HCT116 (cell line): ENCODE data around the gene HOXB9.

Experiments
- CEBPB ChIP-seq: IDR thresholded peaks from 2 replicates; pipeline ENCODE4 v1.6.1; 2012; ENCODE audit warnings: low read depth
- MAX ChIP-seq: IDR thresholded peaks from 2 replicates; pipeline ENCODE4 v1.6.1; 2012
- POLR2A ChIP-seq: IDR thresholded peaks from 2 replicates; pipeline ENCODE4 v1.7.0; 2011; ENCODE audit warnings: borderline replicate concordance; ENCODE audit not compliant: insufficient read depth, insufficient read length; ENCODE audit errors: extremely low read depth
- RAD21 ChIP-seq: IDR thresholded peaks from 2 replicates; pipeline ENCODE4 v1.6.1; 2012; ENCODE audit warnings: low read depth, mild to moderate bottlenecking
- SIN3A ChIP-seq: IDR thresholded peaks from 2 replicates; pipeline ENCODE4 v1.6.1; 2012; ENCODE audit warnings: low read depth
- ZFX ChIP-seq: fragments of 450-650 bp; IDR thresholded peaks from 2 replicates; pipeline ENCODE4 v1.6.1; 2017
- TF ChIP-seq, protein P1 (sequence below), 3 experiments: fragments of 200-600 bp in 1 of 3; sonication (generic) in 1 of 3; IDR thresholded peaks in 2 of 3; conservative IDR thresholded peaks in 1 of 3; 2 replicates each; pipeline ENCODE4 v1.5.1; 2012 to 2017; ENCODE audit warnings: low read depth in 2 of 3, low read length in 2 of 3, antibody characterized with exemption in 1 of 3, borderline replicate concordance in 1 of 3, control low read depth in 1 of 3, mild to moderate bottlenecking in 1 of 3, mixed read lengths in 1 of 3, mixed run types in 1 of 3, moderate library complexity in 1 of 3; ENCODE audit not compliant: insufficient read depth in 1 of 3

DNA sequence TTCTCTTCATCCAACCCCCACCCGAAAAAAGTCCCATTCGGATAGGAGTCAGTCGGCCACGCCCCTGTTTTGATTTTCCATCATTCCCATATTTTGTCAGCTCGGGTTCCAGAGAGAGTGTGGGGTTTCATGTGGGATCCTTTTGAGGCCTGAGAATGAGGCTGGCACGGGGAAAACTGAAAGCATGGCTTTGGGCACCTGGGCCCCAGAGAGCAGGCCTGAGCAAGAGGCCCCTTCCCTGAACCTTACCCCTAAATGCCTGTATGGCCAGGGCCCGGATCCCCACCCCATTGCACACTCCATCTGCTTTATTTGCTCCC is 43.4 kb downstream of the HOXB9 start:
- TF ChIP-seq, protein P1, sequence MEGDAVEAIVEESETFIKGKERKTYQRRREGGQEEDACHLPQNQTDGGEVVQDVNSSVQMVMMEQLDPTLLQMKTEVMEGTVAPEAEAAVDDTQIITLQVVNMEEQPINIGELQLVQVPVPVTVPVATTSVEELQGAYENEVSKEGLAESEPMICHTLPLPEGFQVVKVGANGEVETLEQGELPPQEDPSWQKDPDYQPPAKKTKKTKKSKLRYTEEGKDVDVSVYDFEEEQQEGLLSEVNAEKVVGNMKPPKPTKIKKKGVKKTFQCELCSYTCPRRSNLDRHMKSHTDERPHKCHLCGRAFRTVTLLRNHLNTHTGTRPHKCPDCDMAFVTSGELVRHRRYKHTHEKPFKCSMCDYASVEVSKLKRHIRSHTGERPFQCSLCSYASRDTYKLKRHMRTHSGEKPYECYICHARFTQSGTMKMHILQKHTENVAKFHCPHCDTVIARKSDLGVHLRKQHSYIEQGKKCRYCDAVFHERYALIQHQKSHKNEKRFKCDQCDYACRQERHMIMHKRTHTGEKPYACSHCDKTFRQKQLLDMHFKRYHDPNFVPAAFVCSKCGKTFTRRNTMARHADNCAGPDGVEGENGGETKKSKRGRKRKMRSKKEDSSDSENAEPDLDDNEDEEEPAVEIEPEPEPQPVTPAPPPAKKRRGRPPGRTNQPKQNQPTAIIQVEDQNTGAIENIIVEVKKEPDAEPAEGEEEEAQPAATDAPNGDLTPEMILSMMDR (IDR thresholded peaks at IDR 0.05 in 2 of 3, conservative IDR thresholded peaks at IDR 0.05 in 1 of 3; ENCODE audit: borderline replicate concordance in 1 of 3, insufficient read depth in 1 of 3, low read depth in 2 of 3, low read length in 2 of 3), result no peak
- no peak for TF ChIP-seq MAX
- TF ChIP-seq RAD21, result no peak
- TF ChIP-seq CEBPB, result no peak
- no peak for TF ChIP-seq ZFX
- no peak for TF ChIP-seq SIN3A
- TF ChIP-seq POLR2A, result no peak
